ENCODE measurements around the gene PPP1CB. TPM values are rescaled to one million over a fixed set of nuclear protein-coding genes. Genes with fewer than 3 reads are reported as not detected.

Gene PPP1CB
- total RNA-seq, 1 donor from 2014 or later = 135 TPM

DNA sequence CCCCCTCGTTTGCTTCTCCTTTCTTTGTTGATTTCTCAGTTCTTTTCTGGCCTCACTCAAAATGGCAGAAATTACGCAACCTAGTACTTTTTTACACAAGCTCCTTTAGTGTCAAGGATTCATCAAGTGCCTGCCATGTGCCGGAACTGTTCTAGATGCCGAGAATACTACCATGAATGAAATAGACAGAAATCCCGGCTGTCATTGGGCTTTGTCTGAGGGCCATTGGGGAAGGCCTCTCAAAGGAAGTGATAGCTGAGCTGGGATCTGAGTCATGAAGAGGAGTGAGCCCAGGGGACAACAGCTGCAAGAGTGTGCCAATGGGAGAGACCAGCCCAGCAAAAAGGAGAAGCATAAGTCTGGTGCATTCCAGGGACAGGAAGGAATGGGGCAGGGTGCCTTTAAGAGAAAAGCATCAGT lies 34.3 kb upstream of the PPP1CB start:
- H3K27ac Mint-ChIP-seq = peak overlapping the region; percentile 30
- intact Hi-C loops (cut with micrococcal nuclease) = no loop called here
- no peak overlapping the region for H3K4me3 Mint-ChIP-seq
- TF ChIP-seq, protein P1, sequence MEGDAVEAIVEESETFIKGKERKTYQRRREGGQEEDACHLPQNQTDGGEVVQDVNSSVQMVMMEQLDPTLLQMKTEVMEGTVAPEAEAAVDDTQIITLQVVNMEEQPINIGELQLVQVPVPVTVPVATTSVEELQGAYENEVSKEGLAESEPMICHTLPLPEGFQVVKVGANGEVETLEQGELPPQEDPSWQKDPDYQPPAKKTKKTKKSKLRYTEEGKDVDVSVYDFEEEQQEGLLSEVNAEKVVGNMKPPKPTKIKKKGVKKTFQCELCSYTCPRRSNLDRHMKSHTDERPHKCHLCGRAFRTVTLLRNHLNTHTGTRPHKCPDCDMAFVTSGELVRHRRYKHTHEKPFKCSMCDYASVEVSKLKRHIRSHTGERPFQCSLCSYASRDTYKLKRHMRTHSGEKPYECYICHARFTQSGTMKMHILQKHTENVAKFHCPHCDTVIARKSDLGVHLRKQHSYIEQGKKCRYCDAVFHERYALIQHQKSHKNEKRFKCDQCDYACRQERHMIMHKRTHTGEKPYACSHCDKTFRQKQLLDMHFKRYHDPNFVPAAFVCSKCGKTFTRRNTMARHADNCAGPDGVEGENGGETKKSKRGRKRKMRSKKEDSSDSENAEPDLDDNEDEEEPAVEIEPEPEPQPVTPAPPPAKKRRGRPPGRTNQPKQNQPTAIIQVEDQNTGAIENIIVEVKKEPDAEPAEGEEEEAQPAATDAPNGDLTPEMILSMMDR (IDR thresholded peaks at IDR 0.05) = no peak
- no peaks in the 10 kb centered on the region for H3K27me3 Mint-ChIP-seq
- ATAC-seq (ENCODE audit: low read depth) (no peak), DNase-seq (no peak)
- CTCF ChIA-PET = no interaction called here
- POLR2A ChIA-PET = interaction anchor here (1.1 to 1.7 kb wide), 2 partner anchors 33 to 34 kb away, joined by 3 to 10 read pairs; partner anchors contain the start of gene PPP1CB
- no peaks in the 10 kb centered on the region for H3K36me3 Mint-ChIP-seq (ENCODE audit: low read depth)
- H3K4me1 Mint-ChIP-seq = peaks cover 25% of the 10 kb centered on the region
- H3K9me3 Mint-ChIP-seq = no peaks in the 10 kb centered on the region

DNA sequence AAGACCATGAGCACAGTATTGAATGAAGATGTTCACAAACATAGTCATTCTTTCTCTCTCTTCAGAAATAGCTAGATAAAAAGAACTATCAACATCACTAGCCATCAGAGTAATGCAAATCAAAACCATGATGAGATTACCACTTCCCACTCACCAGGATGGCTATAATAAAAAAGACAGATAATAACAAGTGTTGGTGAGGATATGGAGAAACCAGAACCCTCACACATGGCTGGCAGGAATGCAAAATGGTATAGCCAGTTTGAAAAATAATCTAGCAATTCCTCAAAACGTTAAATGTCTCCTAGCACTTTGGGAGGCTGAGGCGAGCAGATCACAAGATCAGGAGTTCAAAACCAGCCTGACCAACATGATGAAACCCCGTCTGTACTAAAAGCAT lies 31.3 kb upstream of the PPP1CB start:
- H3K27ac Mint-ChIP-seq = no peak overlapping the region
- peaks cover 20% of the 10 kb centered on the region for H3K4me1 Mint-ChIP-seq
- H3K4me3 Mint-ChIP-seq = no peak overlapping the region
- no peaks in the 10 kb centered on the region for H3K36me3 Mint-ChIP-seq (ENCODE audit: low read depth)
- H3K9me3 Mint-ChIP-seq = no peaks in the 10 kb centered on the region
- ChIA-PET CTCF (interaction anchor here (1.2 kb wide), 1 partner anchor 126 kb away, joined by 3 read pairs; no protein-coding TSS in a partner anchor), POLR2A (no interaction called here)
- DNase-seq (no peak), ATAC-seq (ENCODE audit: low read depth) (no peak)
- intact Hi-C loops (cut with micrococcal nuclease) = no loop called here
- TF ChIP-seq, protein P1 (IDR thresholded peaks at IDR 0.05) = no peak
- no peaks in the 10 kb centered on the region for H3K27me3 Mint-ChIP-seq

DNA sequence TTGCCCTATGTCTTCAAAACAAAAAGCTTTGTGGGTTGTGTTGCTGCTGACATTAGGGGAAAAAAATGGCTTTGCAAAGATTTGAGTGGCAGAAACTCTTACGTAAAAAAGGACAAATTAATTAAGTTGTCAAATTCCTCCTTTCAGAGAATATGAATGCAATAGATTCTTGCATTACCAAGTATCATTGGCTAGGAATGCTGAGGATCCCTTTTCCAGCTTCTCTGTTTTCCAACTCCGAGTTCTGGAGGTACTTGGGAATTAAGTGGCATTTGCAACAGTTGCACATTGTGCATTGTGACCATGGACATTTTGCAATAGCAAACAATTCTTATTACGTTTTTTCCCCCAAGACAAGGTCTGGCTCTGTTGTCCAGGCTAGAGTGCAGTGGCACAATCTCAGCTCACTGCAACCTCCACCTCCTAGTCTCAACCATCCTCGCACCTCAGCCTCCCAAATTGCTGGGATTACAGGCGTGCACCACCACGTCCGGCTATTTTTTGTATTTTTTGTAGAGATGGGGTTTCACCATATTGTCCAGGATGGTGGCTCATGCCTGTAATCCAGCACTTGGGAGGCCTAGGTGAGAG lies 29.9 kb upstream of the PPP1CB start:
- H3K27ac Mint-ChIP-seq = no peak overlapping the region
- no peak for DNase-seq

DNA sequence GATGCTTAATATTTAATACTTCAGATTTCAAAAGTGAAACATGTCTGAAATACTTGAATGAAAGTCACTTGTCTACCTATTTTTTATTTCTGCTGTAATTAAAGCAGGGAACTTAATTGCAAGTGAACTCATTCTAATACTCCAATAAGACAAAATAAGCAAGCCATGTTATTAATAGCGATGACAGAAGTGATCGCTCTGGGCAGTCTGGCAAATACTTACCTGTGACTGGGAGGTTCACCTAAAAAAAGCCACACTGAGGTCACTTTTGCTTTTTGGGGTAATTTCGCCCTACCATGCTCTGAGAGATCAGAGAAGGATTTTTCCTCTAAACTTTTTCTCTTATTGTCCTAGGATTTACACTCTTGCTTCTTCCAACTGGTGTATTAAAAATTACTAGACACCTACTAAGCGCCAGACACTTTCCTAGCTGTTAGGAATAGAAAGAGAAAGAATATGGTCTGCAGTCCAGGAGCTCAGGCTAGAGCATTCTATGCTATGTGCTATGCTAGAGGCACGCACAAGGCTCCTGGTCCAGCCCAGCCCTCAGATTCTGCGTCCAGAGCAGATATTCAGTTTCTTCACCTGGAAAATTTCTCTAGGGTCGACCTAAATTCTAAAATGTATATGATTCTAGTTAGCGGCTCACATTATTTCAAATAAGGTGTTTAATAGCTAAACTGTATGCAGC lies 26.5 kb upstream of the PPP1CB start:
- ChIA-PET POLR2A (no interaction called here), CTCF (no interaction called here)
- H3K4me3 Mint-ChIP-seq = no peak overlapping the region
- intact Hi-C loops (cut with micrococcal nuclease) = no loop called here
- H3K27me3 Mint-ChIP-seq = no peaks in the 10 kb centered on the region
- H3K27ac Mint-ChIP-seq = no peak overlapping the region
- no peaks in the 10 kb centered on the region for H3K36me3 Mint-ChIP-seq (ENCODE audit: low read depth)
- no peak for ATAC-seq (ENCODE audit: low read depth)
- TF ChIP-seq, protein P1 (IDR thresholded peaks at IDR 0.05) = no peak
- H3K4me1 Mint-ChIP-seq = peaks cover under 1% of the 10 kb centered on the region
- H3K9me3 Mint-ChIP-seq = no peaks in the 10 kb centered on the region
- DNase-seq = no peak

More for the DNA sequence above, 29.9 kb upstream of the PPP1CB start:
- Mint-ChIP-seq H3K4me3 (no peak overlapping the region), H3K4me1 (peaks cover 9% of the 10 kb centered on the region), H3K9me3 (no peaks in the 10 kb centered on the region), H3K27me3 (no peaks in the 10 kb centered on the region), H3K36me3 (ENCODE audit: low read depth) (no peaks in the 10 kb centered on the region)
- CTCF ChIA-PET = no interaction called here
- ATAC-seq (ENCODE audit: low read depth) = no peak
- POLR2A ChIA-PET = no interaction called here
- TF ChIP-seq, protein P1 (IDR thresholded peaks at IDR 0.05) = no peak
- intact Hi-C loops (cut with micrococcal nuclease) = no loop called here

DNA sequence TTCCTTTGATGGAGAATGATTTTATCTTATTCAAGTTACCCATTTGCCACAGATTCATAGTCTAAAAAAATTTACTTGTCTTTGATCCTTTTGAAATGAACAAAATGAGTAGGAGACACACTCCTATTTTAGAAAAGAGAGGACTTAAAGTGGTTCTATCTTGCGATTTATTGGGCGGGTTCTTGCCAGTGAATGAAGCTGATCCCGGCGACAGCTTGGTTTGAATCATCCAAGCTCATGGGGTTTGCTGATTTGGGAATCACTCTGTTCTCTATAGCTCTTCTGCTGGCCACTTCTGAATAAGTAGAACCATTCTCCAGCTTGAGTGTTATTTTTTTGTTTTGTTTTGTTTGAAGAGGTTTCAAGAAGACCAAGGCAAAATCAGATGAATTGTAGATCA lies 25.5 kb upstream of the PPP1CB start:
- Mint-ChIP-seq H3K9me3 (no peaks in the 10 kb centered on the region), H3K4me1 (peaks cover 6% of the 10 kb centered on the region), H3K36me3 (ENCODE audit: low read depth) (no peaks in the 10 kb centered on the region), H3K27ac (no peak overlapping the region), H3K27me3 (no peaks in the 10 kb centered on the region), H3K4me3 (no peak overlapping the region)
- ChIA-PET CTCF (no interaction called here), POLR2A (no interaction called here)
- TF ChIP-seq, protein P1 (IDR thresholded peaks at IDR 0.05) = no peak
- DNase-seq = no peak
- intact Hi-C loops (cut with micrococcal nuclease) = no loop called here
- no peak for ATAC-seq (ENCODE audit: low read depth)

All from activated B cell treated with CpG ODN at 0.5 μM for 24 hours (primary cell).